HG02852 (cell line): ENCODE results near the gene ATP1A2.

Source experiments
- ATAC-seq: cut with Tn5 transposase; IDR thresholded peaks from one replicate; pipeline ENCODE4 v1.9.1; 2021; ENCODE audit warnings: mild to moderate bottlenecking, moderate library complexity; ENCODE audit not compliant: unreplicated experiment

Gene ATP1A2

DNA sequence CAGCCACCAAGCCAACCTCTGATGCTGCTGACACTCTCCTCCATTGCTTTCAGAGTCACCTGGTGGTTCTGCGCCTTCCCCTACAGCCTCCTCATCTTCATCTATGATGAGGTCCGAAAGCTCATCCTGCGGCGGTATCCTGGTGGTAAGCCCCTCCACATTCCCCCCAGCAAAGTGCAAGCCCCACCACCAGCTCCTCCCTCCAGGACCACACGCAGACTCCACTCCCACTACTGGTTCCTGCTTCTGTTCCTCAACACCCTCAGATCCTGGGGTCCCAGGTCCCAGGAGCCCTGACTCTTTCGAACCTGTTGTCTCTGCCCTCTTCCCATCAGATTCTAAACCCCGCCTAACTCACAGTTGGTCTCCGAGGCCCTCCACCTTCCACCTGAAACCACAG lies 24.3 kb downstream of the ATP1A2 start:
- no peak for ATAC-seq

DNA sequence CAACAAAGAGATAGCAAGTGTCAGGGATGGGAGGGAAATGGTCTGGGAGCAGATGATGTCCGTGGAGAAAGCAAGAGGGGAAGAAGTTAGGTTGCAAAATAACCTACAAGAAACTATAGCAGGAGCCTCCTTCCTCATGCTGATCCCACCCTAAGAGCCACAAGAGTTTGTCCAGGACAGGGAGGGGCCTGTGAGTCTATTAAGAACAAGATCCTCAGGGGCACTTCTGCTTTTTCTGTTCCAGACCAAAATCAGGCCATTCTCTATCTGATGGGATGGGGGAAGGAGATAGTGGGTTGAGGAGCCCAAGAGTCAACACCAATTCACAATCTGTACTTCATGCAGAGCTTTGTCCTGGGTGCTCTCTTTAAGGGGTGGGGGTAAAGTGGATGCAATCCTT lies 28.1 kb downstream of the ATP1A2 start:
- ATAC-seq, result no peak

DNA sequence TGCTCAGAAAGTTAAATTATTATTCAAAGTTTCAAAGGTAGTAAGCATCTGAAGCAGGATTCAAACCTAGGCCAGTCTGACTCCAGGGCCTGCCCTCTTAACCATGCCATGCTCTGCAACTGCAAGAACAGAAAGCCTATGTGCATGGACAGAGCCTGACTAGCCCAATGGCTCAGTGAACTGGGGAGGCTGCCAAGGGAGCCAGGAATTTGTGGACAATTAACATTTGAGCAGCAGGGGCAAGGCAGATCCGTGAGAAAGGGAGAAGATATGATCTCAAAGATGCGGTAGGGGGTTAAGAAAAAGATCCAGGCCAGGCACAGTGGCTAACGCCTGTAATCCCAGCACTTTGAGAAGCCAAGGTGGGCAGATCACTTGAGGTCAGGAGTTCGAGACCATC lies 29.4 kb downstream of the ATP1A2 start:
- no peak for ATAC-seq

DNA sequence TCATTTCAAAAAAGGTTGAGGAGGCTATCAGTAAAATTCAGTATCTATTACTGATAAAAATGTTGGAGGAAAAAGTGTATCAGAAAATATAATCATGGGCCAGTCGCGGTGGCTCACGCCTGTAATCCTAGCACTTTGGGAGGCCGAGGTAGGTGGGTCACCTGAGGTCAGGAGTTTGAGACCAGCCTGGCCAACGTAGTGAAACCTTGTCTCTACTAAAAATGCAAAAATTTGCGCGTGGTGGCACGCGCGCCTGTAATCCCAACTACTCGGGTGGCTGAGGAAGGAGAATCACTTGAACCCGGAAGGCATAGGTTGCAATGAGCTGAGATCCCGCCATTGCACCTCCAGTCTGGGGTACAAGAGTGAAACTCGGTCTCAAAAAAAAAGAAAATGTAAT lies 30.5 kb downstream of the ATP1A2 start:
- no peak for ATAC-seq

DNA sequence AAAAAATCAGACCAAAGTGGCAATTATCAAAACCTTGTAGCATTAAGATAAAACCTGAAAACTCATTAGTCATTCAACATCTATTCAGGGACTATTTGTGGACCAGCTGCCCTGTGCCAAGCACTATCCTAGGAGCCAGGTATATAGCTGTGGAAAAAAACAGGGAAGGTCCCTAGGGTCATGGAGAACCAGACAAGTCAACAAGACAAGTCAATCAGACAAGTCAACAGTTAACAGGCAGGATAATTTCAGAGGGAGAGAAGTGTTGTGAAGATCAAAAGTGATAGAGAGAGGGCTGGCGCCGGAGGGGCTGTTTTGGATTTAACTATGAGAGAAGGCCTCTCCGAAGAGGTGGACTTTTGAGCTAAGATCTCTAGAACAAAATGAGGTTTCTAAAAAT lies 32.6 kb downstream of the ATP1A2 start:
- ATAC-seq, result no peak

DNA sequence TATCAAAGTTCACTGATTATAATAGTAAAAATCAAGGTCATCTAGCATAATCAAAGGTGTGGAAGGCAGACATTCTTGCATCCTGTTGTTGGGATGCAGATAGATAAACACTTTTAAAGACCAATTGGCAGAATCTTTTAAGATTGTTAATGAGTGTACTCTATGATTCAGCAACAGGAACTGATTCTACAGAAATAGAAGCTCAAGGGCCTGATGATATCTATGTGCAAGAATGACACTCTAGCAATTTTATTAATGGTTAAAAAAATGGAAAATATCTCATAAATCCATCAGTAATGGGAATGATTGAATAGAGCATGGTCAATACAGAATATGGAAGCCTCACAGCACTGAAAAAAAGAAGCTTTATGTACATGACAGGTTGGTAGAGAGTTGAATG lies 33.7 kb downstream of the ATP1A2 start:
- ATAC-seq, result no peak

DNA sequence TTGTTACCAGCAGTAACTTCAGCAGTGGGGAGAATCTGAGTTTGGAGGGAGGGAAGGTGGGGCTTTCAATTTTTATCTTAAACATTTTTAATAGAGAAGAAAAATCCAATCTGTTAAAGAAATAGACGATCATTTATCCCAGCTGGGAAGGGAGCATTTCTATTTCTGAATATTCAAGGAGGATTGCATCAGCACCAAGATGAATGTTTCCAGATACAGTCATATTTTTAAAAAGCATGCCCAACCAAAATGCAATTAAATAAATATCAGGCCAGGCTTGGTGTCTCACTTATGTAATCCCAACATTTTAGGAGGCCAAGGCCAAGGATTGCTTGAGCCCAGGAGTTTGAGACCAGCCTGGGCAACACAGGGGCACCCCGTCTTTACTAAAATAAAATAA lies 34.2 kb downstream of the ATP1A2 start:
- ATAC-seq, result no peak

DNA sequence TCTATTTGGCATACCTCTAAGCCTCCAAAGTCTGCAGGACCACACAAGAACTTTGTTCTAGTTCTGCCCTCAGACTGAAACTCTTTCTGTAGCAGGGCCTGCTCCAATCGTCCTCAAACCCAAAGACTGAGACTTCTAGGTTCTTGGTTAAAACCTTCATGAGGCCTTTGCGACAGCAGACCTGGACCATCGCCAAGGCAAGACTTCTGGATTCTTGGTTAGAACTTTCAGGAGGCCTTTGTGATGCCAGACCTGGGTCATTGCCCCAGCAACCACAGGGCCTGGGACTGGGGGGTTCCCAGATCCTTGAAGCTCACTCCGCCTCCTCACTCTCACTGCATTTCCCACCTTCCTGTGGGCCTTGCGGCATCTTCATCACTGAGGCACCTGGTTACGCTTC lies 35.7 kb downstream of the ATP1A2 start, which contains the start of gene ATP1A4:
ATP1A4 (plus strand) TSS at position 301 of the 400 bp plus-strand sequence. CDS start 438 bp downstream, outside the sequence.
- ATAC-seq, result no peak

DNA sequence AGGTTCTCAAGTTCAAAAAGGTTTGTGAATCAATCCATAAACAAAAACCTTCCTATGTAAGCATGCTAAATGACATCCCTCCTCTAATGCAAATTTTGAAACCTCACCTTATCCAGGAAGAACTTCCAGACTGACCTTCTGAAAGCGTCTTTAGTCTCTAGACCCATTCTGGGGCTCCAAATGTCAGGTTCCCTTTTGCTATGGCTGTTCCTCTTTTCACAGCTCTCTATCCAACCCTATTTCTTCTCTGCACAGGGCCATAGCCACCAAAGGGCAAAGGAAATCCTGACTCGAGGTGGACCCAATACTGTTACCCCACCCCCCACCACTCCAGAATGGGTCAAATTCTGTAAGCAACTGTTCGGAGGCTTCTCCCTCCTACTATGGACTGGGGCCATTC lies 39.2 kb downstream of the ATP1A2 start:
- no peak for ATAC-seq

DNA sequence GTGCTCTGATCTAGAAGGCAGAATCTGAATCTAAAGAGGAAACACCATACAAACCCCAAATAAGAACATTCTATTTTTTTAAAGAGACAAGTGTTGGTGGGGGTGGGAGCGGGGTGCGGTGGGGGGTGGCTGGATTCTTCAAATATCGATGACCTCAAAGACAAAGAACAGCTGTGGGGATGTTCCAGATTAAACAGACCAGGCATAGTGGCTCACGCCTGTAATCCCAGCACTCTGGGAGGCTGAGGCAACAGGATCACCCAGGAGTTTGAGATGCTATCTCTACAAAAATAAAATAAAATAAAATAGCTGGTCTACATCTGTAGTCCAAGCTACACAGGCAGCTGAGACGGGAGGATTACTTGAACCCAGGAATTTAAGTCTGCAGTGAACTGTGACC lies 40.8 kb downstream of the ATP1A2 start:
- ATAC-seq, result no peak

DNA sequence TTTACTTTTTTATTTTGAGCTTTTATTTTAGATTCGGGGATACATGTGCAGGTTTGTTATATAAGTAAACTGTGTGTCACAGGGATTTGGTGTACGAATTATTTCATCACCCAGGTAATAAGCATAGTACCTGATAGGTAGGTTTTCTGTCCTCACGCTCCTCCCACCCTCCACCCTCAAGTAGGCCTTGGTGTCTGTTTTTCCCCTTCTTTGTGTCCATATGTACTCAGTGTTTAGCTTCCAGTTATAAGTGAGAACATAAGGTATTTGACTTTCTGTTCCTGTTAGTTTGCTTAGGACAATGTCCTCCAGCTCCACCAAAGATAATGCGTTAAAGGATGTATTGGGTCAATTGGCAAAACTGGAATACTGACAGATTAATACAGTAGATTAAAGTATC lies 41.6 kb downstream of the ATP1A2 start:
- ATAC-seq, result no peak

DNA sequence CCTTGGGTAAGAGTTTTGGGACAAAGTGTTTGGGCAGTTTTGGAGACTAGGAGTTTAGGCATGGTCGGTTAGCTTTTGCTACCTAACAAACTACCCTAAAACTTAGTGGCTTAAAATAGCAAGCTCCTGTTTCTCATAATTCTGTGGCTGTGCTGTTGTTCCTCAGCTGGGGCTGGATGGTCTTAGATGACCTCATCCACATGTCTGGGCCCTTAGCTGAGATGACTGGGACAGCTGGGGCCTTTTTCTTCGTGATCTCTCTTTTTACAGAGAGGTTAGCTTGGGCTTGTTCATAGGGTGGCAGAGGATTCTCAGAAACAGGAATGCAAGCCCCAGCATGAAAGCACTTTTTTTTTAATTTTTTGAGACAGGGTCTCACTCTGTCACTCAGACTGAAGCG lies 42.5 kb downstream of the ATP1A2 start:
- no peak for ATAC-seq

DNA sequence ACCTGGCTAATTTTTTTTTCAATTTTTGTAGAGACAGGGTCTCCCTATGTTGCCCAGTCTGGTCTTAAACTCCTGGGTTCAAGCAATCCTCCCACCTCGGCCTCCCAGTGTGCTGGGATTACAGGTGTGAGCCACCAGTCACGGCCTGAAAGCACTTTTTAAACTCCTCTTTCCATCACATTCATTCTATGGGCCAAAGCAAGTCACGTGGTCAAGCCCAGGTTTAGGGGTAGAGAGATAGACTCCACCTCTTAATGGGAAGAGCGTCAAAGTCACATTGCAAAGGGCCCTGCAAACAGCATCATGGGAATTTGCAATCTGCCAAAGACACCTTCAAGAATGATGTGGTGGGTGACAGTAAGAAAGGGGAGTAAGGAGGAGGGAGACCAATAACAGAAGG lies 43.0 kb downstream of the ATP1A2 start:
- ATAC-seq, result no peak

DNA sequence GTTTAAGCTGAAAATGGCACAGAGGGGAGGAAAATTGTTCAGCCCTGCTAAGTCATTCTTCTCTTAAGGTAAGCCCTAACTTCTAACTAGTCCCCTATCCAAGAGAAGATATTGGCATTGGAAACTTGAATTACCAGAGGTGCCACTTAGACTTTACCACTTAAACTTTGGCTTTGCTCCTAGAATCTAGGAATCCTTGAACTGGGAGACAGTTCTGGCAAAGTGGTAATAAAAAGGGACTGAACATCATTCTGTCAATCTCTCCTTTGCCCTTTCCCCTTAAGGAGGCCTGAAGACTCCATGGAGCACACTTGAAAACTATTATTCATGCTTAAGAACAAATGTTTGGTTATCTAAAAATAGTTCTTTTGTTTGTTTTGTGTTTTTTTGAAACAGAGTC lies 44.3 kb downstream of the ATP1A2 start:
- no peak for ATAC-seq

DNA sequence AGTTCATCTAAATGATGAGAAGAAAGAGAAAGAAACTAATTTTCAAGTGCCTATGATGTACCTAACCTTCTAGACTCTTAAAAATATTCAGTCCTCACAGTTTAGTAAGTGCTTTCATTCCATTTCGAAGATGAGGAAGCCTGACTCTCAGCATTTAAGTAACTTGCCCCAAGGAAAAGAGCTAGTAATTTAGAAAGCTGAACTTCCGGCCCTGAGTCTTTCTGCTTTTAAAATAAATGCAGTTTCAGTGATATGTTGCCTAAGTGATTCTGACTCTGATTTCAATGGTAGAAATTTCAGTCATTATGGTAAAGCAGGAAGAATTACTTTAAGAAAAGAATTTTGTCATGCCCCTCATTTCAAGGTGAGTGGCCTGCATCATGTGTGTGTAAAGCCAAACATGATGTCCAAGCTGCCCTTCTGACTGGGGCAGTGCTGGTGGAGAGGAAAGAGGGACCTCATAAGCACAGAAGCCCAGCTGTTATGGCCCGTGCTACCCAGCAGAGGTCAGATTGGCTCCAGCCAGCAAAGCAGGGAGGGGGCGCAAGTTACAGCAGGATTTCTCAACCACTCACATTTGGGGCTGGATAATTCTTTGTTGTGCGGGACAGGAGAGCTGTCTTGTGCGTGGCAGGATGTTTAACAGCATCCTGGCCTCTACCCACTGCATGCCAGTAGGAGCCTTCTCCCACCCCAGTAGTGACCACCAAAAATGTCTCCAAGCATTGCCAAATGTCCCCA lies 46.6 kb downstream of the ATP1A2 start:
- ATAC-seq, result no peak

DNA sequence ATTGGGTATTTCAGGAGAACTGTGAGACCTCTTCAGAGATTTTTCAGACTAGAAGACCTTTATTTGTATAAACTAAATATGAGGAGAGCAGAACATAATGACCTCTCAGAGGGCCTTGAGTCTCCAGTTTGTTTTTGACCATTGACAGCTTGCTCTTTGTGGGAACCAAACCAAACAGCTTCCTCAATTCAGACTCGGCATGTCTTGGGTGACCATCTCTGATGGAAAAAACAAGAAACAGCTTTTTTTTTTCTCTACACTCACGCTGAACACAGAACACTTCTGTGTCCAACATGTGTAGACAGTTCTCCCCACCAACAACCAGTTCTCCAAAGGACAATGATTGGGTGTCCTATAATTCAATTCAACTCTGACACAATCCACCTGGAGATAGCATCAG lies 47.4 kb downstream of the ATP1A2 start:
- ATAC-seq, result no peak

DNA sequence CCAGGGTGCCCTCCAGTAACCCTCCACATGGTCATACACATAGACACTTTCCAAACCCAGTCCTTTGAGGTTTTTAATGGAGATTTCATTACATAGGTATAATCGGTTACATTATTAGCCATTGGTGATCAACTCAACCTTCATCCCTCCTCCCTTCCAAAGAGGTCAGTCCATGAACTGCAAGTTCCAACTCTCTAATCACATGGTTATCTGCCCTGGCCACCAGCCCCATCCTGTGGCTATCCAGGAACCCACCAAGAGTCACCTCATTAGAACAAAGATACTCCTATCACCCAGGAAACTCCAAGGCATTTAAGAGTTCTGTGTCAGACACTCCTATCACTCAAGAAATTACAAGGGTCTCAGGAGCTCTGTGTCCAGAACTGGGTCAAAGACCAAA lies 48.1 kb downstream of the ATP1A2 start:
- ATAC-seq, result no peak

DNA sequence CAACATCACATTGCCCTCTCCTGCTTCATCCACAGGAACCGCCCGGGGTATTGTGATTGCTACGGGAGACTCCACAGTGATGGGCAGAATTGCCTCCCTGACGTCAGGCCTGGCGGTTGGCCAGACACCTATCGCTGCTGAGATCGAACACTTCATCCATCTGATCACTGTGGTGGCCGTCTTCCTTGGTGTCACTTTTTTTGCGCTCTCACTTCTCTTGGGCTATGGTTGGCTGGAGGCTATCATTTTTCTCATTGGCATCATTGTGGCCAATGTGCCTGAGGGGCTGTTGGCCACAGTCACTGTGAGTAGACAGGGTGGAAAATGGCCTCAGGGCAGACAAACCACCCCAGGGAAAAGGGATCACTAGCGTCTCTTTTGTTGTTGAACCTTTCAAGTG lies 48.6 kb downstream of the ATP1A2 start:
- no peak for ATAC-seq

DNA sequence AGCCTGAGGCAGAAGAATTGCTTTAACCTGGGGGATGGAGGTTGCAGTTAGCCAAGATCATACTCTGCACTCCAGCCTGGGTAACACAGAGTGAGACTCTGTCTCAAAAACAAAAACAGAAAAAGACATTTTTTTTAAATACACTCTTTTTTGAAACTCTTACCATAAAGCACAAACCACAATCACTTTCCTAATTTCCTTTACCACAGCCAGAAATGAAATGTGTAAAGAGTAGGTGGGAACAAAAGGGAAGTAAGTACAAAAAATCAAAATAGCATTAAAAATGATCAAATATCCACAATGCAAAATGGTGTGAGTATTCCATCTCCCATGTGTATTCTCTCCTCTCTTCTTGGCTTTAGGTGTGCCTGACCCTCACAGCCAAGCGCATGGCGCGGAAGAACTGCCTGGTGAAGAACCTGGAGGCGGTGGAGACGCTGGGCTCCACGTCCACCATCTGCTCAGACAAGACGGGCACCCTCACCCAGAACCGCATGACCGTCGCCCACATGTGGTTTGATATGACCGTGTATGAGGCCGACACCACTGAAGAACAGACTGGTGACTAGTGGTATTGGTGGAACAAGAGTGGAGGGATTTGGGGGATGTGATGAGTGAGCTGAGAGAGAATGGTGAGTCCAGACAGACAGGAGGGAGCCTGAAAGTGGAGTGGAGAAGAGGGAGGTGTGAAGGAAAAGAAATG lies 50.8 kb downstream of the ATP1A2 start:
- no peak for ATAC-seq

DNA sequence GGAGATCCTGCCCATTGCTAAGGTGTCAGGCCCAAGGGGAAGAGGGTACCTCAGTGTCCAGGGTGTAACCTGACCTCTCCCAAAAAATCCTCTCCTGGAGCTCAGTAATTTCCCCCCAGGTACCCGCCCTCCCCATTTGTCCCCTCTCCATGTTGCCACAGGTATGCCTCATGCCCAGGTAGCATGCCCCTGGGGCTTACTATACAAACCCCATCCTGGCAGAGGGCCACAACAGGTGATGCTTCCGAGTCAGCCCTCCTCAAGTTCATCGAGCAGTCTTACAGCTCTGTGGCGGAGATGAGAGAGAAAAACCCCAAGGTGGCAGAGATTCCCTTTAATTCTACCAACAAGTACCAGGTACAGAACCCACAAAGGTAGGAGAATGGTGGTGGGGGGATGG lies 51.5 kb downstream of the ATP1A2 start:
- ATAC-seq, result no peak

DNA sequence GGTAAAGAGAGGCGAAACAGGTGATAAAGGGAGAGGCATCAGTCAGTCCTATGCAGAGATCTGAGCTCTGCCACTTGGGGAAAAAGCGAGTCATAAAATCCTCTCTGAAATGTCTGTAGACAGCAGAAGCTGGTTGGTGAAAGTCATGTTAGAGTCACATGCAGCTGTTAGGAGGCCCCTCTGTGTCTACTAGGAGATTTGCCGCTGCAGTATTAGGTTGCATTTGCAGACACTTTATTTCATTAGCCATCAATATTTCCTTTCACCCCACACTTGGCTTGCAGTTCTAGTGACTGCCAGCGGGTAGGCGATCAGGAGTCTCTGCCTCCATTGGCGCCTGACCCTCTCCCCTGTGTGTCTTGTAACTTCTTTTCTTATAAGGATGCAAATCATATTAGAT lies 52.0 kb downstream of the ATP1A2 start:
- ATAC-seq, result no peak

DNA sequence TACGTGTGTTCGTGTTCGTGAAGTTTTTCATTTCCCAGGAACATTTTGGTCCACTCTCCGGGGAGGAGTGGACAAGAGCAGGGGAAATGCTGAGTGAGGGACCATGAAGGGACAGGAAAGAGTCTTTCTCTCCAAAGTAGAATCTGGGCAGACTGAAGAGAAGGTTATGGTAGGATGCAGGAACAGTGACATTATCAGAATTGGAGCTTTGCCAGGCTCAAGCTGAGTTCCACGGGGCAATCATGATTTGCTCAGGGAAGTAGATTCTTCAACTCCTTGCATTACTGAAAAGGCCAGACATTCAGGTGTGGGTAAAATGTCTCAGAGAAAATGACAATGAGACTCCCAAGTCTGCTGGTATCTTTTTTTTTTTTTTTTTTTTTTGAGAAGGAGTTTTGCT lies 52.5 kb downstream of the ATP1A2 start:
- no peak for ATAC-seq
